ENCODE measurements around the gene RANBP3L. TPM values are rescaled to one million over a fixed set of nuclear protein-coding genes. Genes with fewer than 3 reads are reported as not detected.
"Not testable (repeated sequence)": the region's sequence is repeated elsewhere in the genome, so short reads cannot be mapped to it uniquely, and the experiment has no call there.

Gene RANBP3L
- total RNA-seq, 1 experiment from 2014 or later = not detected

DNA sequence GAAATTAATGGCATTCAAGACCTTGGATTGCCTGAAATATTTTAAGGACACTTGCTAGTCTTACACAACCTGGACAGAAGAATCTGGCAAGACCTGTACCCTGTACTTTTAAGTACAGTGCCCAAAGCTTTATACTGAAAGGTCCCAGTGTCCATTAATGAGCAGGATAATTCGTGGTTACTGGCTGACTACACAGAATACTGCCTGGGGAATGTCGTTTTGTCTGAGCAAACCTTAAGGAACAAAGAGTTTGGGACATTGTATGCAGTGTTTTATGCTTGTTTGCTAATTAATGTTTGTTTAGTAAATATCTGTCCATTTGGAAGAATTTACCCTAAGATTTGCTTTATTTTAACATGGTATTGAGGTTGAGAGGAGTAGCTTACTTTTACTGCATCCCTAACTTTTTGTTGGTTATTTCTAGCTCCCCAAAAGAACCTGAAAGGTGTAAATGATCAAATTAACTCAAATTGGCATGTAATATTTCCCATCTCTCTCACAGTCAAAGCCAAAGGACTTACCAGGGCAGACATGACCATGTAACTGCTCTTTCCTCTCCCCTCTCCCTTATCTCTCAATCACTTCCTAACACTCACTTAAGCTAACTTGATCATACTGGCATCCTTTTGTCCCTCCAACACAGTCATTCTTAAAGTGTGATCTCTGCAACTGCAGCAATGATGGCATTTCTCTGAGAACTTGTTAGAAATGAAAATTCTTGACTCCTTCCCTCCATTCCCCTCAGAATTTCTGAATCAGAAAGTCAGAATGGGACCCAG is 15.7 kb downstream of the RANBP3L start:
- Histone ChIP-seq H4K8ac (replicated peaks; ENCODE audit: insufficient read length, low read depth, low read length) (no peak overlapping the region), H2AK5ac (ENCODE audit: insufficient read length, low read length) (no peak overlapping the region), H2AFZ (ENCODE audit: low read length) (no peak overlapping the region), H2BK120ac (ENCODE audit: low read depth, low read length, poor library complexity, severe bottlenecking) (no peak overlapping the region), H4K91ac (ENCODE audit: insufficient read length, low read depth, low read length) (no peak overlapping the region), H3K79me1 (ENCODE audit: insufficient read depth, low read depth, low read length, poor library complexity, severe bottlenecking) (no peaks in the 10 kb centered on the region), H3K9me3 (ENCODE audit: control insufficient read depth, low read depth, low read length) (no peaks in the 10 kb centered on the region), H3K4ac (ENCODE audit: low read depth, low read length) (no peak overlapping the region), H3K56ac (ENCODE audit: insufficient read length, low read depth, low read length) (no peak overlapping the region), H3K27ac (ENCODE audit: insufficient read length, low read depth, low read length) (no peak overlapping the region), H2BK12ac (ENCODE audit: insufficient read length, low read depth, low read length) (no peak overlapping the region), H2BK20ac (ENCODE audit: low read depth, low read length, poor library complexity, severe bottlenecking) (no peak overlapping the region), H3K9ac (ENCODE audit: extremely low read depth, insufficient read length, low read length) (no peak overlapping the region), H3K23ac (ENCODE audit: insufficient read length, low read depth, low read length) (no peak overlapping the region), H3K27me3 (ENCODE audit: insufficient read depth, low read length) (no peaks in the 10 kb centered on the region), H3K18ac (ENCODE audit: insufficient read length, low read depth, low read length) (no peak overlapping the region), H3K23me2 (ENCODE audit: insufficient read length, low read depth, low read length, poor library complexity, severe bottlenecking) (no peaks in the 10 kb centered on the region), H3K14ac (ENCODE audit: insufficient read depth, low read length) (no peak overlapping the region), H3K4me2 (ENCODE audit: insufficient read depth, insufficient read length, low read length) (no peak overlapping the region), H4K20me1 (ENCODE audit: control insufficient read depth, insufficient read depth, insufficient read length) (no peaks in the 10 kb centered on the region), H3K4me1 (ENCODE audit: insufficient read depth, low read length) (no peaks in the 10 kb centered on the region), H3T11ph (ENCODE audit: low read length) (no peak overlapping the region), H2BK5ac (ENCODE audit: insufficient read length, low read length) (no peak overlapping the region), H2BK15ac (ENCODE audit: low read depth, low read length) (no peak overlapping the region), H4K5ac (ENCODE audit: insufficient read length, low read depth, low read length) (no peak overlapping the region), H3K79me2 (ENCODE audit: insufficient read depth, low read length) (no peaks in the 10 kb centered on the region)
- WGBS (ENCODE audit: extremely low coverage, insufficient read length, low lambda C conversion rate) = no CpG with 5 or more reads among the region's 2 CpGs
- Mint-ChIP-seq H3K27ac (no peak overlapping the region), H3K27me3 (ENCODE audit: low read depth) (peaks cover 2% of the 10 kb centered on the region; the same call in 1 of the 2 replicates), H3K9me3 (peaks cover 0 to 1% of the 10 kb centered on the region in 2 experiments; a peak in 4 of 5 replicates), H3K36me3 (ENCODE audit: insufficient read depth in 1 of 3, low read depth in 3 of 3) (no peaks in the 10 kb centered on the region; a peak in 1 of 7 replicates), H3K4me3 (no peak overlapping the region), H3K4me1 (no peaks in the 10 kb centered on the region)
- no peak for DNase-seq
- TF ChIP-seq, protein P1, sequence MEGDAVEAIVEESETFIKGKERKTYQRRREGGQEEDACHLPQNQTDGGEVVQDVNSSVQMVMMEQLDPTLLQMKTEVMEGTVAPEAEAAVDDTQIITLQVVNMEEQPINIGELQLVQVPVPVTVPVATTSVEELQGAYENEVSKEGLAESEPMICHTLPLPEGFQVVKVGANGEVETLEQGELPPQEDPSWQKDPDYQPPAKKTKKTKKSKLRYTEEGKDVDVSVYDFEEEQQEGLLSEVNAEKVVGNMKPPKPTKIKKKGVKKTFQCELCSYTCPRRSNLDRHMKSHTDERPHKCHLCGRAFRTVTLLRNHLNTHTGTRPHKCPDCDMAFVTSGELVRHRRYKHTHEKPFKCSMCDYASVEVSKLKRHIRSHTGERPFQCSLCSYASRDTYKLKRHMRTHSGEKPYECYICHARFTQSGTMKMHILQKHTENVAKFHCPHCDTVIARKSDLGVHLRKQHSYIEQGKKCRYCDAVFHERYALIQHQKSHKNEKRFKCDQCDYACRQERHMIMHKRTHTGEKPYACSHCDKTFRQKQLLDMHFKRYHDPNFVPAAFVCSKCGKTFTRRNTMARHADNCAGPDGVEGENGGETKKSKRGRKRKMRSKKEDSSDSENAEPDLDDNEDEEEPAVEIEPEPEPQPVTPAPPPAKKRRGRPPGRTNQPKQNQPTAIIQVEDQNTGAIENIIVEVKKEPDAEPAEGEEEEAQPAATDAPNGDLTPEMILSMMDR (conservative IDR thresholded peaks at IDR 0.05) = no peak

DNA sequence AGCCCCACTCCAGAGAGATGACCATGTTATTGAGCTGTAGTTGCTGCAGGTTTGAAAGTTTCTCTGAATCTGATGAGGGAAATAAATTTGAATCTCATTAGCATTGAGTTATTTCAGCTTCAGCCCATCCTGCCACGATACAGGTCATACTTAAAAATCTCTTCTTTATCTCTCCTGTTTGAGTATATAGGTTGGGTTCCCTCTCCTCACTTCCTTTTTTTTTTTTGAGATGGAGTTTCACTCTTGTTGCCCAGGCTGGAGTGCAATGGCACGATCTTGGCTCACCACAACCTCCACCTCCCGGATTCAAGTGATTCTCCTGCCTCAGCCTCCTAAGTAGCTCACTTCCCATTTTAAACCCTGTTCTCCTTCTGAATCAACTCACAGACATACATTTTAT is 17.9 kb downstream of the RANBP3L start:
- not testable (repeated sequence) for H3K4me1 ChIP-seq (ENCODE audit: insufficient read depth, low read length); H2BK120ac ChIP-seq (ENCODE audit: low read depth, low read length, poor library complexity, severe bottlenecking); H3K27ac ChIP-seq (ENCODE audit: insufficient read length, low read depth, low read length); H3K4me2 ChIP-seq (ENCODE audit: insufficient read depth, insufficient read length, low read length); H4K8ac ChIP-seq (replicated peaks; ENCODE audit: insufficient read length, low read depth, low read length); H2AFZ ChIP-seq (ENCODE audit: low read length); H3K4ac ChIP-seq (ENCODE audit: low read depth, low read length); H3K18ac ChIP-seq (ENCODE audit: insufficient read length, low read depth, low read length); H2BK15ac ChIP-seq (ENCODE audit: low read depth, low read length); H3K79me2 ChIP-seq (ENCODE audit: insufficient read depth, low read length); H2BK12ac ChIP-seq (ENCODE audit: insufficient read length, low read depth, low read length); H3K27me3 ChIP-seq (ENCODE audit: insufficient read depth, low read length); H3K9ac ChIP-seq (ENCODE audit: extremely low read depth, insufficient read length, low read length); H3K27me3 Mint-ChIP-seq (ENCODE audit: low read depth); H3K36me3 Mint-ChIP-seq (ENCODE audit: insufficient read depth in 1 of 3, low read depth in 3 of 3); H3K23ac ChIP-seq (ENCODE audit: insufficient read length, low read depth, low read length); DNase-seq; H3K14ac ChIP-seq (ENCODE audit: insufficient read depth, low read length); H4K5ac ChIP-seq (ENCODE audit: insufficient read length, low read depth, low read length); H2BK20ac ChIP-seq (ENCODE audit: low read depth, low read length, poor library complexity, severe bottlenecking); H4K20me1 ChIP-seq (ENCODE audit: control insufficient read depth, insufficient read depth, insufficient read length); H3K4me3 Mint-ChIP-seq; H3K79me1 ChIP-seq (ENCODE audit: insufficient read depth, low read depth, low read length, poor library complexity, severe bottlenecking); H3K9me3 ChIP-seq (ENCODE audit: control insufficient read depth, low read depth, low read length); H3K4me1 Mint-ChIP-seq; H4K91ac ChIP-seq (ENCODE audit: insufficient read length, low read depth, low read length); H3K56ac ChIP-seq (ENCODE audit: insufficient read length, low read depth, low read length); H2BK5ac ChIP-seq (ENCODE audit: insufficient read length, low read length); H2AK5ac ChIP-seq (ENCODE audit: insufficient read length, low read length); H3K23me2 ChIP-seq (ENCODE audit: insufficient read length, low read depth, low read length, poor library complexity, severe bottlenecking); H3K9me3 Mint-ChIP-seq; H3T11ph ChIP-seq (ENCODE audit: low read length)
- no CpG with 5 or more reads among the region's 3 CpGs for whole genome bisulfite sequencing (ENCODE audit: extremely low coverage, insufficient read length, low lambda C conversion rate)
- H3K27ac Mint-ChIP-seq = peak overlapping the region in 1 of 3 experiments; percentile 15; a peak in 1 of 7 replicates
